Measurements from ENCODE around the gene NUDT1.

GRCh38 chr7:2274666-2275065 lies 32.6 kb downstream of the NUDT1 start:
- TF ChIP-seq TAF1 (IDR thresholded peaks at IDR 0.05; ENCODE audit: low read depth) (no peak), USF1 (IDR thresholded peaks at IDR 0.05) (no peak), CEBPB (IDR thresholded peaks at IDR 0.05) (no peak), RAD21 (IDR thresholded peaks at IDR 0.05; ENCODE audit: low read depth) (no peak), ZBTB7A (IDR thresholded peaks at IDR 0.05; ENCODE audit: low read depth) (no peak), EGR1 (IDR thresholded peaks at IDR 0.05) (no peak), NFIC (IDR thresholded peaks at IDR 0.05) (no peak), EP300 (IDR thresholded peaks at IDR 0.05; ENCODE audit: borderline replicate concordance) (no peak), MAX (IDR thresholded peaks at IDR 0.05) (no peak), REST (IDR thresholded peaks at IDR 0.05; ENCODE audit: low read depth) (no peak), FOXM1 (IDR thresholded peaks at IDR 0.05; ENCODE audit: borderline replicate concordance, low read depth) (no peak), CREB1 (IDR thresholded peaks at IDR 0.05; ENCODE audit: low read depth) (no peak), YY1 (IDR thresholded peaks at IDR 0.05; ENCODE audit: low read depth) (no peak)

All from Ishikawa (cell line).